SK-N-SH (cell line): ENCODE results near the gene GALNT18. TPM values are rescaled to one million over a fixed set of nuclear protein-coding genes. Genes with fewer than 3 reads are reported as not detected.

ENCODE experiments used
- CTCF ChIA-PET: fragments of 300-600, 350-600 bp; formaldehyde crosslinking; extraction: SDS; loops from one replicate; lab custom pipeline; 2021; lab: Yijun Ruan, JAX
- POLR2A ChIA-PET: fragments of 350-600 bp; sonication (Branson Sonifier 250); formaldehyde crosslinking; extraction: SDS; loops from one replicate; lab custom pipeline; 2020; ENCODE audit warnings: antibody characterized with exemption, inconsistent platforms; lab: Yijun Ruan, JAX
- DNase-seq: peaks from one replicate; pipeline ENCODE4 v3.0.0; 2012
- H2AFZ ChIP-seq: fragments of 200-600 bp; sonication (generic); 2 replicates; pipeline ENCODE4 v1.8.1; 2016; ENCODE audit warnings: antibody characterized with exemption, mild to moderate bottlenecking, low read depth
- H3F3A ChIP-seq: fragments of 200-600 bp; sonication (generic); replicated peaks from 2 replicates; pipeline ENCODE3; 2016; ENCODE audit warnings: antibody characterized with exemption, mild to moderate bottlenecking; ENCODE audit not compliant: insufficient read depth
- H3K27ac ChIP-seq, 2 experiments: fragments of 200-500 bp in 1 of 2; fragments of 200-600 bp in 1 of 2; sonication (Bioruptor generic) in 1 of 2; sonication (generic), shearing (Covaris generic) in 1 of 2; 2 replicates each; pipeline versions ENCODE4 v1.5.1 to v1.6.1; 2014 to 2016; ENCODE audit warnings: low read depth in 2 of 2, inconsistent platforms in 1 of 2, low read length in 1 of 2, mild to moderate bottlenecking in 1 of 2, mixed read lengths in 1 of 2
- H3K27me3 ChIP-seq: fragments of 200-600 bp; sonication (generic), shearing (Covaris generic); 2 replicates; pipeline ENCODE4 v1.6.1; 2016; ENCODE audit warnings: mixed run types; ENCODE audit not compliant: insufficient read depth
- H3K36me3 ChIP-seq, 2 experiments: fragments of 200-500 bp in 1 of 2; fragments of 200-600 bp in 1 of 2; sonication (Bioruptor generic) in 1 of 2; sonication (generic) in 1 of 2; replicated peaks in 1 of 2; 2 replicates each; pipeline versions ENCODE3 to v1.5.1; 2014 to 2016; ENCODE audit warnings: low read length in 1 of 2, mild to moderate bottlenecking in 1 of 2; ENCODE audit not compliant: insufficient read depth in 2 of 2, control insufficient read depth in 1 of 2
- H3K4me1 ChIP-seq, 2 experiments: fragments of 200-500 bp in 1 of 2; fragments of 200-600 bp in 1 of 2; sonication (Bioruptor generic) in 1 of 2; sonication (generic), shearing (Covaris generic) in 1 of 2; 2 replicates each; pipeline versions ENCODE4 v1.5.1 to v1.6.1; 2014 to 2016; ENCODE audit warnings: low read depth in 1 of 2, low read length in 1 of 2, mixed run types in 1 of 2; ENCODE audit not compliant: insufficient read depth in 2 of 2, control insufficient read depth in 1 of 2
- H3K4me2 ChIP-seq: fragments of 200-600 bp; sonication (generic), shearing (Covaris generic); 2 replicates; pipeline ENCODE4 v1.6.1; 2017; ENCODE audit warnings: mixed run types
- H3K4me3 ChIP-seq, 2 experiments: fragments of 200-500 bp in 1 of 2; fragments of 200-600 bp in 1 of 2; sonication (Bioruptor generic) in 1 of 2; sonication (generic), shearing (Covaris generic) in 1 of 2; 2 replicates each; pipeline versions ENCODE4 v1.5.1 to v1.8.1; 2014 to 2016; ENCODE audit warnings: low read depth in 2 of 2, inconsistent platforms in 1 of 2, low read length in 1 of 2, mild to moderate bottlenecking in 1 of 2, mixed read lengths in 1 of 2, moderate library complexity in 1 of 2
- H3K79me2 ChIP-seq: fragments of 200-600 bp; sonication (generic); 2 replicates; pipeline ENCODE4 v1.8.1; 2017; ENCODE audit warnings: mild to moderate bottlenecking; ENCODE audit not compliant: insufficient read depth
- H3K9ac ChIP-seq: fragments of 200-600 bp; sonication (generic); 2 replicates; pipeline ENCODE4 v1.6.1; 2017; ENCODE audit warnings: mixed run types
- H3K9me2 ChIP-seq: fragments of 200-600 bp; sonication (generic); 2 replicates; pipeline ENCODE4 v1.6.1; 2017; ENCODE audit warnings: mixed run types
- H3K9me3 ChIP-seq: fragments of 200-600 bp; sonication (generic); 2 replicates; pipeline ENCODE4 v1.6.1; 2017; ENCODE audit warnings: mixed run types, mild to moderate bottlenecking, moderate library complexity
- H4K20me1 ChIP-seq: fragments of 200-600 bp; sonication (generic); 2 replicates; pipeline ENCODE4 v1.6.1; 2017; ENCODE audit warnings: mild to moderate bottlenecking, mixed run types; ENCODE audit not compliant: insufficient read depth
- CHD2 ChIP-seq: fragments of 150-350 bp; IDR thresholded peaks from 2 replicates; pipeline ENCODE4 v1.6.1; 2018; ENCODE audit warnings: low read length; ENCODE audit not compliant: partially characterized antibody
- ELF1 ChIP-seq: IDR thresholded peaks from 2 replicates; pipeline ENCODE4 v1.4.0; 2012
- FOSL2 ChIP-seq: IDR thresholded peaks from 2 replicates; pipeline ENCODE4 v1.4.0; 2012; ENCODE audit warnings: low read depth, mild to moderate bottlenecking, moderate library complexity, borderline replicate concordance
- FOXJ3 ChIP-seq: sonication (generic); formaldehyde crosslinking; IDR thresholded peaks from 2 replicates; pipeline ENCODE4 v1.5.1; 2020; ENCODE audit warnings: mild to moderate bottlenecking, missing genetic modification reagents
- GABPA ChIP-seq: IDR thresholded peaks from 2 replicates; pipeline ENCODE4 v1.4.0; 2012; ENCODE audit warnings: low read depth, mild to moderate bottlenecking
- MXI1 ChIP-seq: IDR thresholded peaks from 2 replicates; pipeline ENCODE4 v1.6.1; 2012; ENCODE audit warnings: mild to moderate bottlenecking, low read depth, low read length, improper control_type of control experiment
- NFIC ChIP-seq: IDR thresholded peaks from 2 replicates; pipeline ENCODE4 v1.4.0; 2012; ENCODE audit warnings: borderline replicate concordance
- NRF1 ChIP-seq: IDR thresholded peaks from 2 replicates; pipeline ENCODE4 v1.6.1; 2012; ENCODE audit warnings: low read depth, mild to moderate bottlenecking, low read length
- POLR2AphosphoS5 ChIP-seq: IDR thresholded peaks from 2 replicates; pipeline ENCODE4 v1.6.1; 2012; ENCODE audit warnings: low read depth, low read length
- RAD21 ChIP-seq: IDR thresholded peaks from 2 replicates; pipeline ENCODE4 v1.6.1; 2012; ENCODE audit warnings: mild to moderate bottlenecking, low read length
- RCOR1 ChIP-seq: fragments of 150-350 bp; IDR thresholded peaks from 2 replicates; pipeline ENCODE4 v1.6.1; 2017; ENCODE audit warnings: antibody characterized with exemption, low read length
- RFX5 ChIP-seq: IDR thresholded peaks from 2 replicates; pipeline ENCODE4 v1.6.1; 2012; ENCODE audit warnings: mild to moderate bottlenecking, improper control_type of control experiment, low read length
- SIN3A ChIP-seq: IDR thresholded peaks from 2 replicates; pipeline ENCODE4 v1.6.1; 2012; ENCODE audit warnings: low read depth, mild to moderate bottlenecking, low read length, moderate library complexity, borderline replicate concordance
- SMC3 ChIP-seq: IDR thresholded peaks from 2 replicates; pipeline ENCODE4 v1.6.1; 2012; ENCODE audit warnings: low read depth, low read length, improper control_type of control experiment
- TAF1 ChIP-seq: IDR thresholded peaks from 2 replicates; pipeline ENCODE4 v1.6.1; 2012; ENCODE audit warnings: low read depth, mild to moderate bottlenecking, low read length, moderate library complexity, borderline replicate concordance
- TCF12 ChIP-seq: IDR thresholded peaks from 2 replicates; pipeline ENCODE4 v1.4.0; 2012
- YY1 ChIP-seq: IDR thresholded peaks from 2 replicates; pipeline ENCODE4 v1.4.0; 2012; ENCODE audit warnings: low read depth, mild to moderate bottlenecking
- WGBS: methylation state at CpG from one replicate; pipeline ENCODE4 v1.1.6; 2017; ENCODE audit warnings: low lambda C conversion rate; 5-methylcytosine and 5-hydroxymethylcytosine counted together
- polyA plus RNA-seq, 3 experiments: library from polyadenylated mRNA; depleted of rRNA; stranded (reverse); fragments of >200 nt; gene quantifications; 2 replicates each; pipeline ENCODE4 v1.2.3, GENCODE V29; 2012
- TF ChIP-seq, protein P1 (sequence below): IDR thresholded peaks from 2 replicates; pipeline ENCODE4 v1.4.0; 2012; ENCODE audit warnings: low read depth, borderline replicate concordance
- TF ChIP-seq, protein P2 (sequence below): IDR thresholded peaks from 2 replicates; pipeline ENCODE4 v1.4.0; 2012; ENCODE audit warnings: low read depth, borderline replicate concordance
- TF ChIP-seq, protein P3 (sequence below): IDR thresholded peaks from 2 replicates; pipeline ENCODE4 v1.6.1; 2012; ENCODE audit warnings: mild to moderate bottlenecking, low read depth, low read length, moderate library complexity
- TF ChIP-seq, protein P4 (sequence below): fragments of 200-600 bp; sonication (generic); IDR thresholded peaks from 2 replicates; pipeline ENCODE4 v1.6.1; 2017; ENCODE audit warnings: antibody characterized with exemption, mild to moderate bottlenecking, moderate library complexity
- TF ChIP-seq, protein P5 (sequence below): IDR thresholded peaks from 2 replicates; pipeline ENCODE4 v1.4.0; 2012; ENCODE audit warnings: low read depth

The GALNT18 gene
- polyA plus RNA-seq, 1 of the 3 experiments (the other 2 are of a cell fraction) = 0.64 TPM

DNA sequence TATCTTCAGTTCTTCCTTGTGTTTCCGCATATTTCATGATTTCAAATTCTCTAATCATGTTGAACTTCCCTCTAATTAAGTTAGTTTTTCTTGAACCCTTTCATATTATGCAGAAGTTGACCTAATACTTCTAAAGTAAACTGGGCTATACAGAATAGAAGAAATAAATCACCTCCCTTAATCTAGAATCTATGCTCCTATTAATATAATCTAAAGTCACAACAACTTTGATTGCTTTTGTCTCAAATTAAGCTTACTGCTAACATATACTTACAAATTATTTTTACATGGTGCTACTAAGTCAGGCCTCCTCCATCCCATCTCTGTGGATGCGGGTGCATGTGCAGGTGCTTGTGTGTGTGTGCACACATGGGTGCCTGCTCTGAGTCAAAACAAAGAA, 241.5 kb downstream of the GALNT18 start:
- H3F3A ChIP-seq = no peaks in the 10 kb centered on the region
- no peaks in the 10 kb centered on the region for H3K36me3 ChIP-seq
- H3K4me2 ChIP-seq = no peak overlapping the region
- ChIA-PET POLR2A (no interaction called here), CTCF (no interaction called here)
- DNase-seq = no peak
- WGBS = 80% methylated on average over 2 of the region's 2 CpGs
- H3K4me3 ChIP-seq = no peak overlapping the region
- no peaks in the 10 kb centered on the region for H3K79me2 ChIP-seq
- H4K20me1 ChIP-seq = no peaks in the 10 kb centered on the region
- no peaks in the 10 kb centered on the region for H3K27me3 ChIP-seq
- no peak overlapping the region for H3K27ac ChIP-seq
- no peak for TF ChIP-seq NFIC
- TF ChIP-seq RAD21 = no peak
- TF ChIP-seq RFX5 = no peak
- TF ChIP-seq NRF1 = no peak
- no peak for TF ChIP-seq SMC3
- no peak for TF ChIP-seq CHD2
- no peak for TF ChIP-seq POLR2AphosphoS5
- TF ChIP-seq TAF1 = no peak
- TF ChIP-seq, protein P1, sequence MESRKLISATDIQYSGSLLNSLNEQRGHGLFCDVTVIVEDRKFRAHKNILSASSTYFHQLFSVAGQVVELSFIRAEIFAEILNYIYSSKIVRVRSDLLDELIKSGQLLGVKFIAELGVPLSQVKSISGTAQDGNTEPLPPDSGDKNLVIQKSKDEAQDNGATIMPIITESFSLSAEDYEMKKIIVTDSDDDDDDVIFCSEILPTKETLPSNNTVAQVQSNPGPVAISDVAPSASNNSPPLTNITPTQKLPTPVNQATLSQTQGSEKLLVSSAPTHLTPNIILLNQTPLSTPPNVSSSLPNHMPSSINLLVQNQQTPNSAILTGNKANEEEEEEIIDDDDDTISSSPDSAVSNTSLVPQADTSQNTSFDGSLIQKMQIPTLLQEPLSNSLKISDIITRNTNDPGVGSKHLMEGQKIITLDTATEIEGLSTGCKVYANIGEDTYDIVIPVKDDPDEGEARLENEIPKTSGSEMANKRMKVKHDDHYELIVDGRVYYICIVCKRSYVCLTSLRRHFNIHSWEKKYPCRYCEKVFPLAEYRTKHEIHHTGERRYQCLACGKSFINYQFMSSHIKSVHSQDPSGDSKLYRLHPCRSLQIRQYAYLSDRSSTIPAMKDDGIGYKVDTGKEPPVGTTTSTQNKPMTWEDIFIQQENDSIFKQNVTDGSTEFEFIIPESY = no peak
- TF ChIP-seq GABPA = no peak
- no peak for TF ChIP-seq FOXJ3 (CRISPR knock-in tag)
- no peak for TF ChIP-seq TCF12
- TF ChIP-seq SIN3A = no peak
- TF ChIP-seq YY1 = no peak
- no peak for TF ChIP-seq MXI1
- TF ChIP-seq RCOR1 = no peak
- TF ChIP-seq, protein P2, sequence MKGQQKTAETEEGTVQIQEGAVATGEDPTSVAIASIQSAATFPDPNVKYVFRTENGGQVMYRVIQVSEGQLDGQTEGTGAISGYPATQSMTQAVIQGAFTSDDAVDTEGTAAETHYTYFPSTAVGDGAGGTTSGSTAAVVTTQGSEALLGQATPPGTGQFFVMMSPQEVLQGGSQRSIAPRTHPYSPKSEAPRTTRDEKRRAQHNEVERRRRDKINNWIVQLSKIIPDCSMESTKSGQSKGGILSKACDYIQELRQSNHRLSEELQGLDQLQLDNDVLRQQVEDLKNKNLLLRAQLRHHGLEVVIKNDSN = no peak
- TF ChIP-seq FOSL2 = no peak
- H3K9me3 ChIP-seq = no peaks in the 10 kb centered on the region
- H3K4me1 ChIP-seq = peaks cover 0 to 29% of the 10 kb centered on the region in 2 experiments; a peak in 2 of 4 replicates
- H2AFZ ChIP-seq = no peak overlapping the region
- no peaks in the 10 kb centered on the region for H3K9me2 ChIP-seq
- no peak overlapping the region for H3K9ac ChIP-seq

DNA sequence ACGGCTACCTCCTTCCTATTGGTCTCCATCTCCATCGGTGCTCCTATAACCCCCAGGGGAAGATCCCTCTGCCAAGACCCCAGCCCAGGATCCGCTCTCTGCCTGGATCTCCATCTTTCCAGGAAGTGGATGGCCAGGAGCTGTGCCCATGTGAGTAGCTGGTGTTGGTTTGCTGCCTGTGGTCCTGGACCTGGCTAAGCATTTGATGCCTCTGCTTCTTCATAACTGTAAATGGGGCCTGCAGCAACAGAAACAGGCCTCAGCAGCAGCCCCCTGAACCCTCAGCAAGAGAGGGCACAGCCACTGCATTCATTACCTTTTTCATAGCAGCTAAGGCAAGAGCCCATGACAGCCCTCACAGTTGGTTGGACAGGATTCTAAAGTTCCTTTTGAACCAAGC, 242.1 kb downstream of the GALNT18 start:
- Histone ChIP-seq H3K4me3 (no peak overlapping the region), H3K36me3 (no peaks in the 10 kb centered on the region), H3K9me3 (no peaks in the 10 kb centered on the region), H4K20me1 (no peaks in the 10 kb centered on the region), H3K4me2 (no peak overlapping the region), H2AFZ (no peak overlapping the region), H3K27ac (no peak overlapping the region), H3K27me3 (no peaks in the 10 kb centered on the region), H3K79me2 (no peaks in the 10 kb centered on the region), H3K9me2 (no peaks in the 10 kb centered on the region), H3F3A (no peaks in the 10 kb centered on the region), H3K4me1 (peaks cover 0 to 29% of the 10 kb centered on the region in 2 experiments; a peak in 2 of 4 replicates), H3K9ac (no peak overlapping the region)
- no peak for DNase-seq
- POLR2A ChIA-PET = no interaction called here
- CTCF ChIA-PET = no interaction called here
- 33% methylated on average over 3 of the region's 3 CpGs for WGBS
- TF ChIP-seq NRF1 (no peak), ELF1 (no peak)
- TF ChIP-seq, protein P3, sequence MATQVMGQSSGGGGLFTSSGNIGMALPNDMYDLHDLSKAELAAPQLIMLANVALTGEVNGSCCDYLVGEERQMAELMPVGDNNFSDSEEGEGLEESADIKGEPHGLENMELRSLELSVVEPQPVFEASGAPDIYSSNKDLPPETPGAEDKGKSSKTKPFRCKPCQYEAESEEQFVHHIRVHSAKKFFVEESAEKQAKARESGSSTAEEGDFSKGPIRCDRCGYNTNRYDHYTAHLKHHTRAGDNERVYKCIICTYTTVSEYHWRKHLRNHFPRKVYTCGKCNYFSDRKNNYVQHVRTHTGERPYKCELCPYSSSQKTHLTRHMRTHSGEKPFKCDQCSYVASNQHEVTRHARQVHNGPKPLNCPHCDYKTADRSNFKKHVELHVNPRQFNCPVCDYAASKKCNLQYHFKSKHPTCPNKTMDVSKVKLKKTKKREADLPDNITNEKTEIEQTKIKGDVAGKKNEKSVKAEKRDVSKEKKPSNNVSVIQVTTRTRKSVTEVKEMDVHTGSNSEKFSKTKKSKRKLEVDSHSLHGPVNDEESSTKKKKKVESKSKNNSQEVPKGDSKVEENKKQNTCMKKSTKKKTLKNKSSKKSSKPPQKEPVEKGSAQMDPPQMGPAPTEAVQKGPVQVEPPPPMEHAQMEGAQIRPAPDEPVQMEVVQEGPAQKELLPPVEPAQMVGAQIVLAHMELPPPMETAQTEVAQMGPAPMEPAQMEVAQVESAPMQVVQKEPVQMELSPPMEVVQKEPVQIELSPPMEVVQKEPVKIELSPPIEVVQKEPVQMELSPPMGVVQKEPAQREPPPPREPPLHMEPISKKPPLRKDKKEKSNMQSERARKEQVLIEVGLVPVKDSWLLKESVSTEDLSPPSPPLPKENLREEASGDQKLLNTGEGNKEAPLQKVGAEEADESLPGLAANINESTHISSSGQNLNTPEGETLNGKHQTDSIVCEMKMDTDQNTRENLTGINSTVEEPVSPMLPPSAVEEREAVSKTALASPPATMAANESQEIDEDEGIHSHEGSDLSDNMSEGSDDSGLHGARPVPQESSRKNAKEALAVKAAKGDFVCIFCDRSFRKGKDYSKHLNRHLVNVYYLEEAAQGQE = no peak
- TF ChIP-seq, protein P4, sequence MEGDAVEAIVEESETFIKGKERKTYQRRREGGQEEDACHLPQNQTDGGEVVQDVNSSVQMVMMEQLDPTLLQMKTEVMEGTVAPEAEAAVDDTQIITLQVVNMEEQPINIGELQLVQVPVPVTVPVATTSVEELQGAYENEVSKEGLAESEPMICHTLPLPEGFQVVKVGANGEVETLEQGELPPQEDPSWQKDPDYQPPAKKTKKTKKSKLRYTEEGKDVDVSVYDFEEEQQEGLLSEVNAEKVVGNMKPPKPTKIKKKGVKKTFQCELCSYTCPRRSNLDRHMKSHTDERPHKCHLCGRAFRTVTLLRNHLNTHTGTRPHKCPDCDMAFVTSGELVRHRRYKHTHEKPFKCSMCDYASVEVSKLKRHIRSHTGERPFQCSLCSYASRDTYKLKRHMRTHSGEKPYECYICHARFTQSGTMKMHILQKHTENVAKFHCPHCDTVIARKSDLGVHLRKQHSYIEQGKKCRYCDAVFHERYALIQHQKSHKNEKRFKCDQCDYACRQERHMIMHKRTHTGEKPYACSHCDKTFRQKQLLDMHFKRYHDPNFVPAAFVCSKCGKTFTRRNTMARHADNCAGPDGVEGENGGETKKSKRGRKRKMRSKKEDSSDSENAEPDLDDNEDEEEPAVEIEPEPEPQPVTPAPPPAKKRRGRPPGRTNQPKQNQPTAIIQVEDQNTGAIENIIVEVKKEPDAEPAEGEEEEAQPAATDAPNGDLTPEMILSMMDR = no peak
- TF ChIP-seq, protein P5, sequence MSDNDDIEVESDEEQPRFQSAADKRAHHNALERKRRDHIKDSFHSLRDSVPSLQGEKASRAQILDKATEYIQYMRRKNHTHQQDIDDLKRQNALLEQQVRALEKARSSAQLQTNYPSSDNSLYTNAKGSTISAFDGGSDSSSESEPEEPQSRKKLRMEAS = no peak
